K562 (cell line): ENCODE measurements around the gene ANKRD34A. TPM values are rescaled to one million over a fixed set of nuclear protein-coding genes. Genes with fewer than 3 reads are reported as not detected.

Experiments
- HOXB6 ChIP-seq: fragments of 250-450 bp; sonication (Bioruptor Pico); IDR thresholded peaks from 2 replicates; pipeline ENCODE4 v1.5.1; 2022; ENCODE audit warnings: mild to moderate bottlenecking, borderline replicate concordance
- MAFF ChIP-seq: IDR thresholded peaks from 2 replicates; pipeline ENCODE4 v1.6.1; 2012; ENCODE audit warnings: low read length, improper control_type of control experiment
- MYBL2 ChIP-seq, 2 experiments: fragments of 450-650 bp in 1 of 2; sonication (generic) in 1 of 2; formaldehyde crosslinking in 1 of 2; IDR thresholded peaks; 2 replicates each; pipeline versions ENCODE4 v1.6.1 to v1.8.1; 2017 to 2022; ENCODE audit warnings: borderline replicate concordance in 1 of 2, inconsistent platforms in 1 of 2, low read depth in 1 of 2, mild to moderate bottlenecking in 1 of 2, missing genetic modification reagents in 1 of 2, moderate library complexity in 1 of 2
- NONO ChIP-seq, 2 experiments: fragments of 200-400 bp in 1 of 2; fragments of 450-650 bp in 1 of 2; formaldehyde crosslinking in 1 of 2; IDR thresholded peaks; 2 replicates each; pipeline ENCODE4 v1.6.1; 2017; ENCODE audit warnings: low read depth in 2 of 2, mild to moderate bottlenecking in 2 of 2, moderate library complexity in 2 of 2, low read length in 1 of 2
- RCOR1 ChIP-seq, 2 experiments: IDR thresholded peaks; 2 replicates each; pipeline ENCODE4 v1.6.1; 2012; ENCODE audit warnings: low read depth in 2 of 2, low read length in 2 of 2, borderline replicate concordance in 1 of 2, improper control_type of control experiment in 1 of 2
- RUNX1 ChIP-seq: sonication (generic); IDR thresholded peaks from 2 replicates; pipeline ENCODE4 v1.6.1; 2016; ENCODE audit warnings: antibody characterized with exemption, low read depth
- SIN3A ChIP-seq, 2 experiments: fragments of 150-350 bp in 1 of 2; IDR thresholded peaks; 2 replicates each; pipeline ENCODE4 v1.6.1; 2011 to 2016; ENCODE audit warnings: borderline replicate concordance in 2 of 2, low read depth in 2 of 2, low read length in 2 of 2, mild to moderate bottlenecking in 2 of 2, moderate library complexity in 2 of 2; ENCODE audit not compliant: control insufficient read depth in 1 of 2
- TCF15 ChIP-seq: fragments of 250-450 bp; sonication (Bioruptor Pico); IDR thresholded peaks from 2 replicates; pipeline ENCODE4 v1.8.0; 2022; ENCODE audit warnings: moderate library complexity, mild to moderate bottlenecking, inconsistent platforms
- USF2 ChIP-seq: sonication (generic); formaldehyde crosslinking; IDR thresholded peaks from 2 replicates; pipeline ENCODE4 v1.5.0; 2020; ENCODE audit warnings: missing genetic modification reagents
- ZNF584 ChIP-seq: fragments of 200-800 bp; sonication (Bioruptor generic); IDR thresholded peaks from 2 replicates; pipeline ENCODE4 v1.6.1; 2016; ENCODE audit warnings: low read depth, mild to moderate bottlenecking, missing genetic modification characterization, missing compliant biosample characterization
- polyA plus RNA-seq, 8 experiments: library from polyadenylated mRNA; depleted of rRNA in 4 of 8; stranded (reverse) in 5 of 8; unstranded in 3 of 8; fragments of >200 nt; fragmentation: Nextera tagmentation in 2 of 8; fragmentation: Illumina TruSeq in 1 of 8; extraction: Ambion mirVana in 2 of 8; extraction: Trizol in 1 of 8; gene quantifications; 2 replicates each; pipeline versions ENCODE4 v1.2.1 to v1.2.3, GENCODE V29; 2011 to 2014; ENCODE audit warnings: inconsistent platforms in 1 of 8, missing spikeins in 1 of 8
- total RNA-seq, 7 experiments: library from RNA; depleted of rRNA in 6 of 7; stranded (reverse); fragments of >200 nt in 6 of 7; fragmentation: Illumina TruSeq in 2 of 7; extraction: Trizol in 2 of 7; gene quantifications; 2 replicates each; pipeline versions ENCODE4 v1.2.1 to v1.2.3, GENCODE V29; 2011 to 2021; ENCODE audit warnings: low replicate concordance in 1 of 7
- TF ChIP-seq, protein P1 (sequence below): sonication (generic); formaldehyde crosslinking; IDR thresholded peaks from 2 replicates; pipeline ENCODE4 v1.8.0; 2022; ENCODE audit warnings: mild to moderate bottlenecking, missing genetic modification reagents
- TF ChIP-seq, protein P2 (sequence below): fragments of 450-650 bp; IDR thresholded peaks from one replicate; pipeline ENCODE4 v1.6.1; 2018; ENCODE audit warnings: mild to moderate bottlenecking, moderate library complexity; ENCODE audit not compliant: partially characterized antibody

Gene ANKRD34A
- total and polyA plus RNA-seq, 9 of the 15 experiments (the other 6 are each of a cell fraction or from before 2014, with no cell fraction given), result 0.06 to 1.6 (median 0.43) TPM

GRCh38 chr1:145995964-145996432 lies 31.6 kb upstream of the ANKRD34A start (continued):
- TF ChIP-seq NONO (IDR thresholded peaks at IDR 0.05; ENCODE audit: low read depth in 2 of 2, low read length in 1 of 2), result no peak
- no peak for TF ChIP-seq USF2 (CRISPR knock-in tag)
- no peak for TF ChIP-seq RUNX1
- TF ChIP-seq, protein P1, sequence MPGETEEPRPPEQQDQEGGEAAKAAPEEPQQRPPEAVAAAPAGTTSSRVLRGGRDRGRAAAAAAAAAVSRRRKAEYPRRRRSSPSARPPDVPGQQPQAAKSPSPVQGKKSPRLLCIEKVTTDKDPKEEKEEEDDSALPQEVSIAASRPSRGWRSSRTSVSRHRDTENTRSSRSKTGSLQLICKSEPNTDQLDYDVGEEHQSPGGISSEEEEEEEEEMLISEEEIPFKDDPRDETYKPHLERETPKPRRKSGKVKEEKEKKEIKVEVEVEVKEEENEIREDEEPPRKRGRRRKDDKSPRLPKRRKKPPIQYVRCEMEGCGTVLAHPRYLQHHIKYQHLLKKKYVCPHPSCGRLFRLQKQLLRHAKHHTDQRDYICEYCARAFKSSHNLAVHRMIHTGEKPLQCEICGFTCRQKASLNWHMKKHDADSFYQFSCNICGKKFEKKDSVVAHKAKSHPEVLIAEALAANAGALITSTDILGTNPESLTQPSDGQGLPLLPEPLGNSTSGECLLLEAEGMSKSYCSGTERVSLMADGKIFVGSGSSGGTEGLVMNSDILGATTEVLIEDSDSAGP (CRISPR knock-in tag), result 0 out of 2 replicates have a peak, but pooled peaks have one; percentile 48
- TF ChIP-seq MAFF, result no peak
- 0 out of 2 replicates have a peak, but pooled peaks have one; percentile 13 for TF ChIP-seq ZNF584 (CRISPR knock-in tag)
- TF ChIP-seq MYBL2 (IDR thresholded peaks at IDR 0.05; ENCODE audit: low read depth), result no peak
- no peak for TF ChIP-seq MYBL2 (CRISPR knock-in tag; IDR thresholded peaks at IDR 0.05; ENCODE audit: borderline replicate concordance)
- peak; percentile 80; the same call in 1 of the 2 replicates for TF ChIP-seq HOXB6 (CRISPR knock-in tag)
- TF ChIP-seq RCOR1 (IDR thresholded peaks at IDR 0.05; ENCODE audit: borderline replicate concordance in 1 of 2, low read depth in 2 of 2, low read length in 2 of 2), result no peak
- TF ChIP-seq TCF15 (CRISPR knock-in tag), result no peak
- TF ChIP-seq SIN3A (IDR thresholded peaks at IDR 0.05; ENCODE audit: borderline replicate concordance in 2 of 2, control insufficient read depth in 1 of 2, low read depth in 2 of 2, low read length in 2 of 2), result 0 out of 4 replicates have a peak, but pooled peaks of 1 of the 2 experiments have one; percentile 14
- TF ChIP-seq, protein P2, sequence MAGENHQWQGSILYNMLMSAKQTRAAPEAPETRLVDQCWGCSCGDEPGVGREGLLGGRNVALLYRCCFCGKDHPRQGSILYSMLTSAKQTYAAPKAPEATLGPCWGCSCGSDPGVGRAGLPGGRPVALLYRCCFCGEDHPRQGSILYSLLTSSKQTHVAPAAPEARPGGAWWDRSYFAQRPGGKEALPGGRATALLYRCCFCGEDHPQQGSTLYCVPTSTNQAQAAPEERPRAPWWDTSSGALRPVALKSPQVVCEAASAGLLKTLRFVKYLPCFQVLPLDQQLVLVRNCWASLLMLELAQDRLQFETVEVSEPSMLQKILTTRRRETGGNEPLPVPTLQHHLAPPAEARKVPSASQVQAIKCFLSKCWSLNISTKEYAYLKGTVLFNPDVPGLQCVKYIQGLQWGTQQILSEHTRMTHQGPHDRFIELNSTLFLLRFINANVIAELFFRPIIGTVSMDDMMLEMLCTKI, result no peak
